IMR-90 (cell line): ENCODE results near the gene OPCML. TPM values are rescaled to one million over a fixed set of nuclear protein-coding genes. Genes with fewer than 3 reads are reported as not detected.

Source experiments
- ATAC-seq: fragments of 200-7000 bp; cut with Tn5 transposase; 2 replicates; pipeline ENCODE4 v1.9.1; 2020; ENCODE audit warnings: low read depth, mild to moderate bottlenecking, moderate library complexity
- BruUV-seq: library from RNA; stranded (reverse); fragments of 400-500 nt; replicated peaks from 2 replicates; lab custom pipeline; 2021; lab: Mats Ljungman, UMichigan
- CTCF ChIA-PET: fragments of 300-600 bp; formaldehyde crosslinking; extraction: SDS; loops from one replicate; lab custom pipeline; 2021; ENCODE audit warnings: antibody characterized with exemption; lab: Yijun Ruan, JAX
- POLR2A ChIA-PET: fragments of 300-600 bp; sonication (Branson Sonifier 250); formaldehyde crosslinking; loops from one replicate; lab custom pipeline; 2022; ENCODE audit warnings: antibody characterized with exemption; ENCODE audit not compliant: unreplicated experiment; lab: Charles Lee
- DNase-seq: peaks from one replicate; pipeline ENCODE4 v3.0.0; 2013
- H2AFZ ChIP-seq: replicated peaks from 2 replicates; pipeline ENCODE3; 2013; ENCODE audit warnings: low read length, mild to moderate bottlenecking; ENCODE audit not compliant: poor library complexity
- H2AK5ac ChIP-seq: 2 replicates; pipeline ENCODE4 v1.6.1; 2013; ENCODE audit warnings: low read depth, low read length, inconsistent platforms
- H2AK9ac ChIP-seq: replicated peaks from 2 replicates; pipeline ENCODE3; 2013; ENCODE audit warnings: mild to moderate bottlenecking, low read depth, low read length, moderate library complexity; ENCODE audit not compliant: poor library complexity
- H2BK120ac ChIP-seq: 2 replicates; pipeline ENCODE4 v1.6.1; 2013; ENCODE audit warnings: low read depth, low read length, inconsistent platforms
- H2BK15ac ChIP-seq: 3 replicates; pipeline ENCODE4 v1.6.1; 2013; ENCODE audit warnings: low read depth, low read length, inconsistent platforms
- H2BK20ac ChIP-seq: 2 replicates; pipeline ENCODE4 v1.6.1; 2013; ENCODE audit warnings: low read depth, mild to moderate bottlenecking, inconsistent platforms, low read length, moderate library complexity
- H2BK5ac ChIP-seq: 2 replicates; pipeline ENCODE4 v1.6.1; 2013; ENCODE audit warnings: mild to moderate bottlenecking, low read depth, low read length, inconsistent platforms; ENCODE audit not compliant: poor library complexity, severe bottlenecking
- H3K14ac ChIP-seq: replicated peaks from 2 replicates; pipeline ENCODE4 v1.6.1; 2013; ENCODE audit warnings: low read depth, low read length, inconsistent platforms
- H3K18ac ChIP-seq: 2 replicates; pipeline ENCODE4 v1.6.1; 2013; ENCODE audit warnings: low read depth, low read length, control low read depth
- H3K23ac ChIP-seq: 2 replicates; pipeline ENCODE4 v1.6.1; 2013; ENCODE audit warnings: low read depth, low read length, inconsistent platforms
- H3K27ac ChIP-seq: 2 replicates; pipeline ENCODE4 v1.5.1; 2013; ENCODE audit warnings: mild to moderate bottlenecking, control low read depth, low read length; ENCODE audit not compliant: insufficient read depth
- H3K27me3 ChIP-seq: 2 replicates; pipeline ENCODE4 v1.6.1; 2013; ENCODE audit warnings: low read length; ENCODE audit not compliant: control insufficient read depth, insufficient read depth
- H3K36me3 ChIP-seq: 2 replicates; pipeline ENCODE4 v1.6.1; 2013; ENCODE audit warnings: low read length, mixed read lengths; ENCODE audit not compliant: control insufficient read depth, insufficient read depth
- H3K4ac ChIP-seq: 2 replicates; pipeline ENCODE4 v1.6.1; 2013; ENCODE audit warnings: low read depth, low read length, inconsistent platforms
- H3K4me1 ChIP-seq: 2 replicates; pipeline ENCODE4 v1.6.1; 2013; ENCODE audit warnings: low read length, mixed read lengths; ENCODE audit not compliant: control insufficient read depth, insufficient read depth
- H3K4me2 ChIP-seq: 2 replicates; pipeline ENCODE4 v1.6.1; 2013; ENCODE audit warnings: low read depth, mild to moderate bottlenecking, control low read depth, low read length, moderate library complexity
- H3K4me3 ChIP-seq: 2 replicates; pipeline ENCODE4 v1.5.1; 2013; ENCODE audit warnings: low read depth, mild to moderate bottlenecking, control low read depth, low read length, moderate library complexity; ENCODE audit not compliant: insufficient read depth
- H3K56ac ChIP-seq: 2 replicates; pipeline ENCODE4 v1.6.1; 2013; ENCODE audit warnings: low read length, inconsistent platforms; ENCODE audit not compliant: insufficient read depth; ENCODE audit errors: extremely low read depth
- H3K79me1 ChIP-seq, 2 experiments: 2 replicates each; pipeline ENCODE4 v1.6.1; 2013; ENCODE audit warnings: low read length in 2 of 2, inconsistent platforms in 1 of 2, low read depth in 1 of 2
- H3K9ac ChIP-seq: 2 replicates; pipeline ENCODE4 v1.6.1; 2013; ENCODE audit warnings: low read depth, low read length, control low read depth
- H3K9me1 ChIP-seq: 2 replicates; pipeline ENCODE4 v1.6.1; 2013; ENCODE audit warnings: low read length, inconsistent platforms; ENCODE audit not compliant: insufficient read depth
- H3K9me3 ChIP-seq: 2 replicates; pipeline ENCODE4 v1.6.1; 2013; ENCODE audit warnings: low read length; ENCODE audit not compliant: control insufficient read depth, insufficient read depth
- H4K20me1 ChIP-seq: 2 replicates; pipeline ENCODE4 v1.6.1; 2013; ENCODE audit warnings: low read length, inconsistent platforms; ENCODE audit not compliant: insufficient read depth
- H4K5ac ChIP-seq: 2 replicates; pipeline ENCODE4 v1.6.1; 2013; ENCODE audit warnings: mild to moderate bottlenecking, low read depth, low read length, control low read depth
- H4K8ac ChIP-seq, 2 experiments: 2 replicates each; pipeline ENCODE4 v1.6.1; 2013; ENCODE audit warnings: low read depth in 2 of 2, low read length in 2 of 2, control low read depth in 1 of 2, inconsistent platforms in 1 of 2
- H4K91ac ChIP-seq: 2 replicates; pipeline ENCODE4 v1.6.1; 2013; ENCODE audit warnings: low read depth, low read length, inconsistent platforms; ENCODE audit not compliant: insufficient read depth
- CEBPB ChIP-seq: IDR thresholded peaks from 2 replicates; pipeline ENCODE4 v1.6.1; 2012; ENCODE audit warnings: low read depth, low read length, improper control_type of control experiment
- ELK1 ChIP-seq: fragments of 150-350 bp; IDR thresholded peaks from 2 replicates; pipeline ENCODE4 v1.6.1; 2016; ENCODE audit warnings: low read depth, mild to moderate bottlenecking, low read length, moderate library complexity, borderline replicate concordance
- MXI1 ChIP-seq: IDR thresholded peaks from 2 replicates; pipeline ENCODE4 v1.6.1; 2012; ENCODE audit warnings: low read depth, mild to moderate bottlenecking, low read length, moderate library complexity, borderline replicate concordance
- POLR2A ChIP-seq: IDR thresholded peaks from 2 replicates; pipeline ENCODE4 v1.6.1; 2012; ENCODE audit warnings: mild to moderate bottlenecking, low read depth, low read length
- RCOR1 ChIP-seq: IDR thresholded peaks from 2 replicates; pipeline ENCODE4 v1.6.1; 2012; ENCODE audit warnings: mild to moderate bottlenecking, low read length, improper control_type of control experiment; ENCODE audit not compliant: insufficient replicate concordance
- RFX5 ChIP-seq: IDR thresholded peaks from 2 replicates; pipeline ENCODE4 v1.8.0; 2012; ENCODE audit warnings: low read depth, mild to moderate bottlenecking, low read length, moderate library complexity
- USF2 ChIP-seq: fragments of 150-350 bp; IDR thresholded peaks from 2 replicates; pipeline ENCODE4 v1.6.1; 2017; ENCODE audit warnings: mild to moderate bottlenecking, antibody characterized with exemption, low read length, low read depth
- WGBS, 2 experiments: methylation state at CpG; one replicate each; pipeline versions ENCODE4 v1.1.5 to v1.1.7; 2013; ENCODE audit warnings: missing lambda C conversion rate in 2 of 2; ENCODE audit not compliant: insufficient read length in 1 of 2; ENCODE audit errors: extremely low coverage in 2 of 2; 5-methylcytosine and 5-hydroxymethylcytosine counted together
- dilution Hi-C: fragments of 300-500 bp; cut with HindIII; formaldehyde crosslinking; loops from one replicate; pipeline ENCODE4 v1.14.3; 2018; ENCODE audit warnings: low sequenced_read_pairs; ENCODE audit not compliant: unreplicated experiment
- in situ Hi-C: fragments of 300-500 bp; cut with MboI; formaldehyde crosslinking; loops from 3 replicates; pipeline ENCODE4 v1.14.3; 2019; ENCODE audit warnings: low sequenced_read_pairs, inconsistent platforms, mixed read lengths
- intact Hi-C: fragments of 100-400 bp; cut with micrococcal nuclease; formaldehyde crosslinking; loops from 2 replicates; pipeline ENCODE4 v1.10.0; 2022
- polyA plus RNA-seq, 3 experiments: library from polyadenylated mRNA; depleted of rRNA; stranded (reverse); fragments of >200 nt; gene quantifications; 2 replicates each; pipeline ENCODE4 v1.2.3, GENCODE V29; 2012; ENCODE audit warnings: low replicate concordance in 1 of 3
- total RNA-seq: library from RNA; depleted of rRNA; stranded (reverse); fragments of >200 nt; gene quantifications from 2 replicates; pipeline ENCODE4 v1.2.3, GENCODE V29; 2012

Gene OPCML
- total and polyA plus RNA-seq, 2 of the 4 experiments (the other 2 are of a cell fraction): under 0.01 to 2.6 TPM

- Histone ChIP-seq H3K23ac (no peak overlapping the region), H3K4me1 (no peaks in the 10 kb centered on the region), H3K27ac (no peak overlapping the region), H3K14ac (no peak overlapping the region), H3K27me3 (no peaks in the 10 kb centered on the region), H2AK9ac (no peak overlapping the region), H3K4ac (no peak overlapping the region), H4K8ac (no peak overlapping the region), H2BK120ac (no peak overlapping the region), H3K18ac (no peak overlapping the region), H2BK5ac (no peak overlapping the region), H2BK15ac (no peak overlapping the region), H4K91ac (no peak overlapping the region), H4K20me1 (no peaks in the 10 kb centered on the region), H4K5ac (no peak overlapping the region), H3K4me3 (no peak overlapping the region), H3K4me2 (no peak overlapping the region), H2AK5ac (no peak overlapping the region), H3K9me1 (no peaks in the 10 kb centered on the region), H3K36me3 (no peaks in the 10 kb centered on the region), H2AFZ (no peak overlapping the region), H3K9me3 (no peaks in the 10 kb centered on the region), H3K79me1 (no peaks in the 10 kb centered on the region), H2BK20ac (no peak overlapping the region), H3K56ac (no peak overlapping the region), H3K9ac (no peak overlapping the region)
- DNase-seq (no peak), ATAC-seq (no peak)
- in situ Hi-C loops: no loop called here
- dilution Hi-C loops: no loop called here
- ChIA-PET CTCF (no interaction called here), POLR2A (no interaction called here)
- TF ChIP-seq USF2 (no peak), RCOR1 (no peak), POLR2A (no peak), RFX5 (no peak), CEBPB (no peak), ELK1 (no peak), MXI1 (no peak)
- no TSS peak for BruUV-seq
- 71% methylated on average over 1 of the region's 2 CpGs; no CpG with 5 or more reads in 1 of the 2 experiments for WGBS, 2 experiments
- intact Hi-C loops: no loop called here
Measured at GRCh38 chr11:133052537-133052936, 479.8 kb downstream of the OPCML start.
